Measurements from ENCODE around the gene DNAAF8.

The DNAAF8 gene

GRCh38 chr16:4753227-4753626 lies 18.9 kb downstream of the DNAAF8 start:
- DNase-seq = no peak

DNA sequence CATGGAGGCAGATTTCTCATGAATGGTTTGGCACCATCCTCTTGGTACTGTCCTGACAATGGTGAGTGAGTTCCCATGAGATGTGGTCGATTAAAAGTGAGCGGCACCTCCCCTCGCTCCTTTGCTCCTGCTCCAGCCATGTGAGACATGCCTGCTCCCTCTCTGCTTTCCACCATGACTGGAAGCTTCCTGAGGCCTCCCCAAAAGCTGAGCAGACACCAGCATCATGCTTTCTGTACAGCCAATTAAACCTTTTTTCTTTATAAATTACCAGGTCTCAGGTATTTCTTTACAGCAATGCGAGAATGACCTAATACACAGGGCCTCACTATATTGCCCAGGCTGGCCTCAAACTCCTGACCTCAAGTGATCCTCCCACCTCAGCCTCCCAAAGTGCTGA lies 20.5 kb downstream of the DNAAF8 start:
- DNase-seq = no peak

- no peak for DNase-seq
Observed at GRCh38 chr16:4755687-4756086, 21.4 kb downstream of the DNAAF8 start.

- DNase-seq = no peak
Observed at GRCh38 chr16:4760221-4760910, 26.0 kb downstream of the DNAAF8 start.

GRCh38 chr16:4762205-4762604 lies 27.9 kb downstream of the DNAAF8 start:
- DNase-seq = no peak

- DNase-seq = no peak
Observed at GRCh38 chr16:4763791-4764190, 29.5 kb downstream of the DNAAF8 start.

DNA sequence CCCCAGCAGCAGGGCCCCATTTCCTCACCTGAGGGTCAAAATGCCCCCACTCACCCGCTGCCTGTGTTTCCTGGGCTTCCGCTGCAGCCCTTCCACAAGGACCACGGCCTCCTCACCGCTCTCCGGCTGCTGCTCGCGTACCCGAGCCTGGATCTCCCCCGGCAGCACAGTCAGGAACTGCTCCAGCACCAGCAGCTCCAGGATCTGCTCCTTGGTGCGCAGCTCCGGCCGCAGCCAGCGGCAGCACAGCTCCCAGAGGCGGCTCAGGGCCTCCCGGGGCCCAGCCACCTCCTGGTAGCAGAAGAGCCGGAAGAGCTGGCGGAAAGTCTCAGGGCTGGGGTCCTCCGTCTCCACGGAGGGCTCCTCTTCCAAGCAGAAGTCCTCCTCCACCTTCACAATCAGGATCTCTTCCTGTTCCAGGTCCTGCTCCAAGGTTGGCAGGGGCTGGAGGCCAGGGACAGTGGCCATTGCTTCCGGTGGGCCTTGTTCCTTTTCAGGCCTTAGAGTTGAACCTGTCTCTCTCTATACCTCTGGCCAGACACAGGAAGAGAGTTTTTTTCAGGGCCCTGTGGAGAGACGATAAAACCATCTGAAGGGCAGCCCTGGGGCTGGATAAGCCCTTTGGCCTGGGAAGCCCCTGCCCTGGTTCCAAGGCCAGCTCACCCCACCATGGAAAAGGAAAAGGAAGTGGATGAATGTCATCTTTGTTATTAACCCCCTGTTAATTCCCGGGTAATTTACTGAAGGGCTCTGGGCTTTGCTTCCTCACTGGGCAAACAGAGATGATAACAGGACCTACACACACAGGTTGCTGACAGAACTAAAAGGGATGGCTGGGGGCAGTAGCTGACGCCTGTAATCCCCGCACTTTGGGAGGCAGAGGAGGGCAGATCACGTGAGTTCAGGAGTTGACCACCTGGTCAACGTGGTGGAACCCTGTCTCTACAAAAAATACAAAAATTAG lies 31.5 kb downstream of the DNAAF8 start:
- no peak for DNase-seq

- peak; percentile 91 to 96 (median 94) for DNase-seq
Observed at GRCh38 chr16:4766875-4767628, 32.7 kb downstream of the DNAAF8 start, which contains the start of gene ZNF500. Gene ZNF500 (minus strand): TSS chr16:4767162. CDS start chr16:4765978, 1,184 bp downstream.

DNA sequence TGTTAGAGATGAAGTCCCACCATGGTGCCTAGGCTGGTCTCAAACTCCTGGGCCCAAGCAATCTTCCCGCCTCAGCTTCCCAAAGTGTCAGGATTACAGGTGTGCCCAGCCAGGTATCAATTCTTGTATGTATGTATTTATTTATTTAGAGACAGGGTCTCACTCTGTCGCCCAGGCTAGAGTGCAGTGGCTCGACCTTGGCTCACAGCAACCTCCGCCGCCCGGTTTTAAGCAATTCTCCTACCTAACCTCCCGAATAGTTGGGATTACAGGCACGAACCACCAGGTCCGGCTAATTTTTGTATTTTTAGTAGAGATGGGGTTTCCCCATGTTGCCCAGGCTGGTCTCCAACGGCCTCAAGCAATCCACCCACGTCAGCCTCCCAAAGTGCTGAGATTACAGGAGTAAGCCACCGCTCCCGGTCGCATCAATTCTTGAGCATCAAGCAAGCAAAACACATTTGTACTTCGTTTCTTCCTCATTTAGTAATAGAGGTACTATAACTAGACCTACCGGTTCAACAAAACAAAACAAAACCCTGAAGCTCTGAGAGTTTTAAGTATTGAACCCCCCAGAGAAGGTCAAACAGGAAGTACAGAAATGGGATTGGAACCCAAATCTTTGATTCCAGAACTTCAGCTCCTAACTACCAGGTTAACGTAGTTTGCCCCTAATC lies 33.7 kb downstream of the DNAAF8 start:
- DNase-seq = no peak

DNA sequence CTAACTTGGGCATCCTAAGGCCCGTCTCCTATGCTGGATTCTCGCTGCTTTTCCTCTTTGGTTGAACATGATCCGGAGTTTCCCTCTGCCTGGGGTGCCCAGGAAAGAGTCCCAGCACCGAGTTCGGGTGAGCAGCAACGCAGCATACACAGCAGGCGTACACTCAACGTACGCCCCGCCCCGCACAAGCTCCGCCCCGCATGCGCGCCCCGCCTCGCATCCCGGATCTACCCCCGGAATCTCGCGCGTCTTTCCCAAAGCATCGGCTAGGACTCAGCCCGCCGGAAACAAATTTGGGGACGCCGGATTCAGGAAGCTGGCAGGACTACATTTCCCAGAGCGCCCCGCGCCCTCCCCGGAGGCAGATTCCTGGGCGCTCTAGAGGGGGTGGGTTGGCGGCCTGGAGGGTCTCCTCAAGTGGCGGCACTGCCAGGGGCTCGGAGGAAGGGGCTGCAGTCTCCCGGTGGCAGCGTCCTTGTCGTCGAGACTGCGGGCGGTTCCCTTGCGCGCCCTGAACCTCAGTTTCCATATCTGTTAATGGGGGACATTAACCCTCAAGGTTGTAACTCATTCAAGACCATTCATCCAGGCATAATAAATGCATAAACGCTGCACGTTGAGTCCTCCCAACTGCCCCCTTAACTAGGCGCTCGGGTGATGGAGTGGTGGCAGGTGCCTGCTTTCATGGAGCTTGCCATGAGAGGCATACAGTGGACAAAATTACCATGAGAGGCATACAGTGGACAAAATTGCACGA lies 34.4 kb downstream of the DNAAF8 start:
- peak; percentile 62 to 92 (median 80) for DNase-seq

GRCh38 chr16:4769306-4769638 lies 34.9 kb downstream of the DNAAF8 start:
- DNase-seq = no peak

GRCh38 chr16:4771646-4772045 lies 37.3 kb downstream of the DNAAF8 start:
- DNase-seq = no peak

DNA sequence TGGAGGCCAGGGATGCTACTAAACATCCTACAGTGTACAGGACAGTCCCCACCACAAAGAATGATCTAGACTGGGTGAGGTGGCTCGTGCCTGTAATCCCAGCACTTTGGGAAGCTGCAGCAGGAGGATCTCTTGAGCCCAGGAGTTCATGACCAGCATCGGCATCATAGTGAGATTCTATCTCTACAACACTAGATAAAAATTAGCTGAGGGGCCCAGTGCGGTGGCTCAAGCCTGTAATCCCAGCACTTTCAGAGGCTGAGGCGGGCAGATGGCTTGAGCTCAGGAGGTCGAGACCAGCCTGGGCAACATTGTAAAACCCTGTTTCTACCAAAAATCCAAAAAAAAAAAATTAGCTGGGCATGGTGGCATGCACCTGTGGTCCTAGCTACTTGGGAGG lies 38.0 kb downstream of the DNAAF8 start:
- no peak for DNase-seq

- DNase-seq = no peak
Observed at GRCh38 chr16:4775005-4775404, 40.7 kb downstream of the DNAAF8 start.

- DNase-seq = no peak
Observed at GRCh38 chr16:4776141-4776705, 41.9 kb downstream of the DNAAF8 start.

GRCh38 chr16:4777339-4778049 lies 43.2 kb downstream of the DNAAF8 start:
- no peak for DNase-seq

GRCh38 chr16:4778050-4778392 lies 43.7 kb downstream of the DNAAF8 start:
- no peak for DNase-seq

GRCh38 chr16:4780235-4780634 lies 45.9 kb downstream of the DNAAF8 start:
- DNase-seq = no peak

GRCh38 chr16:4783251-4783950 lies 49.1 kb downstream of the DNAAF8 start:
- DNase-seq = no peak

DNA sequence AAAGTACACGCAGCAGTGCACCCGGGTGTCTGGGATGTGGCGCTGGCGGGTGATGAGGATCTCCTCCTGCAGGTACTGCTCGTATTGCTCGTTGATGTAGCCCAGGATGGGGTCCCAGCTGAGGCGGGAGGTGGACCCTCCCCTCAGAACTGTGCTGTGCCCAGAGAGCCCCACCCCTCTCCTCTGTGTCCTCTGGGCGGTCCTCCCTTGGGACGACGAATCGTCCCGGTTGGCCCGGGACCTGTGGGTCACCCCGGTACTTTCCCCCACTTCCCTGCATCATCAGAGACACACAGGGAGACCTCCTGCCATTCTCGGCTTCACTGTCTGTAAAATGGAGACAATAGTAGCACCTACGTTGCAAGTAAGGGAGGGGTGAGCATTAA lies 49.6 kb downstream of the DNAAF8 start:
- no peak for DNase-seq
